Fibroblast of lung (primary cell): ENCODE data around the gene TNFRSF11A.

Source experiments
- CTCF ChIP-seq, 2 donors: IDR thresholded peaks in 1 of 2; conservative IDR thresholded peaks in 1 of 2; 1 replicate in 1 of 2; 2 replicates in 1 of 2; pipeline ENCODE4 v1.5.1; 2011 to 2012; ENCODE audit warnings: low read length in 2 of 2, control low read depth in 1 of 2, inconsistent platforms in 1 of 2, low read depth in 1 of 2, mild to moderate bottlenecking in 1 of 2
- EZH2 ChIP-seq: IDR thresholded peaks from 2 replicates; pipeline ENCODE4 v1.5.1; 2012; ENCODE audit warnings: low read length, control low read depth, mild to moderate bottlenecking; ENCODE audit errors: missing control alignments

- TF ChIP-seq CTCF (conservative IDR thresholded peaks at IDR 0.05 in 1 of 2, IDR thresholded peaks at IDR 0.05 in 1 of 2; ENCODE audit: low read depth in 1 of 2, low read length in 2 of 2), result no peak
- no peak for TF ChIP-seq EZH2
Measured at GRCh38 chr18:62329691-62330454, 4.8 kb downstream of the TNFRSF11A start.
